GM21576 (cell line): Measurements from ENCODE around the gene LGI2.
"Not testable (repeated sequence)": the region's sequence is repeated elsewhere in the genome, so short reads cannot be mapped to it uniquely, and the experiment has no call there.

Experiments
- ATAC-seq: cut with Tn5 transposase; IDR thresholded peaks from one replicate; pipeline ENCODE4 v1.9.1; 2021; ENCODE audit warnings: mild to moderate bottlenecking, moderate library complexity; ENCODE audit not compliant: unreplicated experiment

LGI2 gene

GRCh38 chr4:25030277-25031076 lies at the start of gene LGI2:
LGI2 (minus strand) TSS chr4:25030946; CDS start chr4:25030693, 253 bp downstream.
- no peak for ATAC-seq

GRCh38 chr4:25078523-25078922 lies 47.8 kb upstream of the LGI2 start:
- no peak for ATAC-seq

- no peak for ATAC-seq
Measured at GRCh38 chr4:25076625-25077398, 46.1 kb upstream of the LGI2 start.

GRCh38 chr4:25075851-25076250 lies 45.1 kb upstream of the LGI2 start:
- ATAC-seq, result no peak

GRCh38 chr4:25075129-25075528 lies 44.4 kb upstream of the LGI2 start:
- no peak for ATAC-seq

- ATAC-seq, result no peak
Measured at GRCh38 chr4:25070545-25070944, 39.8 kb upstream of the LGI2 start.

GRCh38 chr4:25069014-25069413 lies 38.3 kb upstream of the LGI2 start:
- ATAC-seq, result no peak

- no peak for ATAC-seq
Measured at GRCh38 chr4:25068386-25068785, 37.6 kb upstream of the LGI2 start.

- no peak for ATAC-seq
Measured at GRCh38 chr4:25065932-25066590, 35.3 kb upstream of the LGI2 start.

- no peak for ATAC-seq
Measured at GRCh38 chr4:25065431-25065858, 34.7 kb upstream of the LGI2 start.

GRCh38 chr4:25064447-25064846 lies 33.7 kb upstream of the LGI2 start:
- ATAC-seq, result not testable (repeated sequence)

GRCh38 chr4:25063116-25063515 lies 32.4 kb upstream of the LGI2 start:
- ATAC-seq, result no peak

GRCh38 chr4:25062098-25062497 lies 31.4 kb upstream of the LGI2 start:
- no peak for ATAC-seq

GRCh38 chr4:25061602-25062001 lies 30.9 kb upstream of the LGI2 start:
- ATAC-seq, result no peak

- no peak for ATAC-seq
Measured at GRCh38 chr4:25060963-25061340, 30.2 kb upstream of the LGI2 start.

GRCh38 chr4:25060241-25060962 lies 29.7 kb upstream of the LGI2 start:
- no peak for ATAC-seq

GRCh38 chr4:25059791-25060190 lies 29.0 kb upstream of the LGI2 start:
- ATAC-seq, result no peak

- no peak for ATAC-seq
Measured at GRCh38 chr4:25058796-25059195, 28.1 kb upstream of the LGI2 start.

GRCh38 chr4:25057299-25057698 lies 26.6 kb upstream of the LGI2 start:
- no peak for ATAC-seq

GRCh38 chr4:25052037-25052436 lies 21.3 kb upstream of the LGI2 start:
- not testable (repeated sequence) for ATAC-seq

- ATAC-seq, result no peak
Measured at GRCh38 chr4:25051534-25051933, 20.8 kb upstream of the LGI2 start.
